Measurements from ENCODE around the gene LMTK2.

LMTK2 gene

DNA sequence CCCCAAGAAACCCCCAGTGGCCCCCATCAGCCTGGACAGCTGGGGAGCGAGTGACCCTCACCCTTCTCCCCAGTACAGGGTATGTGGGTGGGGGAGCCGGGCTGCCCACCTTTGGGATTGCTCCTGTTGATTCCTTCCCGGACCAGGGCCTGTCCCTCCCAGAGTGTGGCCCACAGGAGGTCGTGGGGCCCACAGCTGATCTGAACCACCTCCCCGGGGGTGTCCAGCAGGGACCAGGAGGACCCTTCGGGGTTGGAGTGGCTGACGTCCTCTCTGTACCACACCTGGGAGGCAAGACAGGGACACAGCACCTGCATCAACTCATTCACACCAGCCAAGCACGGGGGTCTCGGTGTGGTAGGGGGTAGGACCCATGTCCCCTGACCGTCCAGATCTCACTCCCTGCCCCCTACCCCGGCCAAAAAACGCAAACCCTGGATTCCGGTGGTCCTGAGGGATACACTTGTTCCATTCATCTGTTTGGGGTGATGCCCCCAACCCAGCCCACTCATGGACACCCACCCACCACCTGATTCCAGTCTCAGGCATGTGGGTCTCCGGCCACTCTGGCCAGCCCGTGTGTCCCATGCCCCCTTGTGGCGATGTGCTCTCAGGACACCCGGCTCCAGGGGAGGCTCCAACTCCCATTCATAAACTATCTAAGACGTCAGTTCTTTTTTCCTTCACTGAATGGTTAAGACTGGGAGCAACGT is 134.5 kb downstream of the LMTK2 start:
- no peak for DNase-seq

DNA sequence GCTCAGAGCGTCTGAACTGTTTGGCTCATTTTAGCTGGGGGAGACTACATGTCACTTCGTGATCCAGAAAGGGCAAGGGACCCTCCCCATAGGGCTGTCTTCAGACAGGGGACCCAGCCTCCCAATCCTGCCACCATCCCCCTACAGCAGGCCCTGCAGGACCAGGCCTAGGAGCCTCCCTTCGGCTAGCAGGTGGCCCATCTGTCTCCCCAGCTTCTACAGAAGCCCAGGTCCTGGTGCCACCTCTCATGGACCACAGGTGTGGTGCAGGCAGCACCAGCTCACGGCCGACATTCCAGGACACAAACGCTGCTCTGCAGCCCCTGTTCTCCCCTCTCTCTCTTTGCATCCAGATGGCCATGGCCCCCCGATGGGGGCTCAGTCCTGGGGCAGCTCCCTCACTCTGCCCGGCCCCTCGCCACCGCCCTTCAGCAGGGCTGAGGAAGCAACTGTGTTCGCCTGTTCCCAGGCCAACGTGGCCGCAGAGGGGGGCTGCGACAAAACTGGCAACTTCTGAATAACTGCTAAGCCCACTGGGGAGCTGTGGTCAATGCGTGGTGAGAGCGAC is 135.1 kb downstream of the LMTK2 start:
- DNase-seq, result no peak

DNA sequence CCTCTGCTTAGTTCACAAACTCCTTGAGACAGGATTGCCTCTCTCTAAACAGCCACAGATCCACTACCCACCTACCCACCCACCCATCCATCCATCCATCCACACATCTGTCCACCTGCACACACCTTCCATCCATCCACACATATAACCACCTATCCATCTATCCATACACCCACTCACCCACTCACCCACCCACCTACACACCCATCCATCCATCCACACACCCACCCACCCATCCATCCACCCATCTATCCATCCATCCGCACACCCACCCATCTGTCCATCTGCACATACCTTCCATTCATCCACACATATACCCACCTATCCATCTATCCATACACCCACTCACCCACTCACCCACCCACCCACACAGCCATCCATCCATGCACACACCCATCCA is 135.7 kb downstream of the LMTK2 start:
- DNase-seq, result no peak

DNA sequence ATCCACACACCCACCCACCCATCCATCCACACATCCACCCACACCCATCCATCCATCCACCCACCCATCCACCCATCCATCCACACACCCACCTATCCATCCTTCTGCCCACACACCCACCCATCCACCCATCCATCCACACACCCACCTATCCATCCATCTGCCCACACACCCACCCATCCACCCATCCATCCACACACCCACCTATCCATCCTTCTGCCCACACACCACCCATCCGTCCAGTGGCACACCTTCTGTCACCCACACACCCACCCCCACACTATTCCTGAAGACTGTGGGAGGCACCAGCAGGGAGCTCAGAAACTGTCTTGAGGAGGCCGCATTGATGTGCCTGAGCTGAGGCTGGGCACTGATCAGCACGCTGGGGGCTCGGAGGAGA is 136.3 kb downstream of the LMTK2 start:
- no peak for DNase-seq

DNA sequence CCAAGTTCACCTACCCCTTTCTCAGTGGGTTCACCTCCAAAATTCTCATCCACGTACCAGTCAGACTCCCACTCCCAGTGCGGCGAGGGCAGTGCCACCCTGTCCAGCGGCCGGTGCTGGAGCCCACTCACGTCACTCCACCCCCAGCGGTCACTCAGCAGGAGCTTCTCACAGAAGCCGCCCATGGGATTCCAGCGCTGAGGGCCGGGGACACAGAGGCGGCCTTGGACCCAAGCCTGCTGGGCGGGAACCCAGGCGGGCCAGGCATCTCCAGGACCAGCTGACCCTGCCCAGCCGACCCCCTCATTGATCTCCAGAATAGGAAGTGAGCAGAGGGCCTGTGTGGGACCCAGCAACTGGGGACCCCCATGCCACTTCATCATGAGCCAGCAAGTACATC is 138.2 kb downstream of the LMTK2 start:
- DNase-seq, result no peak

DNA sequence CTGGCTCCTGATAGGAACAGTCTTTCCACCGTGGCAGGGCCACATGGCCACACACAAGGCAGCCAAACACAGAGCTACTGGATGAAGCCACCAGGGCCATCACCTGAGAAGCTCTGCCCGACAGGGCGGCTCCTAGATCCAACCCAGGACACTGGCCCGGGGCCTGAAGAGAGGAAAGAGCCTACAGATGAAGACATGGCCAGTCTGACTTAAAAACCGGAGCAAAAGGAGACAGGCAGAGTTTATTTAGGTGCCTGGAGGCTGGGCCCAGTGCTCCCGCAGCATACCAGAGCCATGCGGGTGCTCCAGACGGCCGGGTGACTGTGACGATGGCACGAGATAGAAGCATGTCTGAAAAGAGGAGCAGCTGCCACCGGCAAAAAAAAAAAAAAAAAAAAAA is 141.5 kb downstream of the LMTK2 start:
- no peak for DNase-seq

DNA sequence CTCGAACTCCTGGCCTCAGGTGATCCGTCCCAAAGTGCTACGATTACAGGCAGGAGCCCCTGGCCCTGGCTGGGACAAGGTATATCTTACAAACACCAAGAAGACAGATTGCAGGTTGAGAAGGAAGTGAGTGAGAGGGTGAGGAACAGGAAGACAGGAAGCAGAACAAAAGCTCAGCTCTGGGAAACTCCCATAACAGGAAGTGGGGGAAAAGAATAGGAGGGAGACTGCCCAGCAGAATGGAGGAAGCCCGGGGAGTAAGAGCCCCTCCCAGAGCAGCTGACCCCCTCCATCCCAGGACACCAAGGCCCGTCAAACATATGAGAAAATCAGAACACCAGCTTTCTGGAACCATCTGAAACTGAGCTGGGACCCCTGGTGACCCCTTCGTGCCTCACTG is 142.4 kb downstream of the LMTK2 start:
- no peak for DNase-seq

DNA sequence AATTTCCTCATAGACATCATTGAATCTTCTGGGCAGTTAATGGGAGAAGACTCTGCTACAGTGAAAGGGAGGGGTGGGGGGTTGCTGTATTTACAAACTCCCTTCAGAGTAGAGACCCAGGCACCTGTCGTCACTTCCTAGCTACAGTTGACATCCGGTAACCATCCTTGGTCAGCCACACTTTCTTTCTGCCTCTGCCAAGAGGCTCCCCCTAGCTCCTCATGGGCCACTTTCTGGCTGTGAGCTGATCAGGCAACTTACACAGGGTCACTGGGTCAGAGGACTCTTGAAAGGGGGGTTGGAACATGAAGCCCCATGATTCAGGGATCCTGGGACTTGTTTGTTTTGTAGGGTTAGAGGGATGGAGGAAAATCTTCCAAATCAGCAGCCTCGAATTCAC is 144.1 kb downstream of the LMTK2 start:
- no peak for DNase-seq

DNA sequence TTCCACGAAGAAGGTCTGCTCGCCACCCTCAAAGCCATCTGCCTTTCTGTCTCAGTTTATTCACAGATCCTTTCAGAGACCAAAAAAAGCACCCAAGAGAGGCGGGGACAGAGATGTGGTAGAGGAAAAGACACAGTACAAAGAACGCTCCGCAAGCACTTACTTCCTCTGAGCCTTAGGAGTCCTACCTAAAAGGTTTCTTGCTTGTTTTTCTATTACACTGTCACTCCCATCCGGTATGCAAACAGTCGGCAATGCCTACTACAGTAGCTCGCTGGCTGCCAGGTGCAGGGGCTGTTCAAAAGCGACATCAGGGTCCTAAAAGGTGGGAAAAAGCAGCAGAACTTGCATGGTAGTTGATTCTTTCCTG is 144.6 kb downstream of the LMTK2 start:
- peak; percentile 71 for DNase-seq

DNA sequence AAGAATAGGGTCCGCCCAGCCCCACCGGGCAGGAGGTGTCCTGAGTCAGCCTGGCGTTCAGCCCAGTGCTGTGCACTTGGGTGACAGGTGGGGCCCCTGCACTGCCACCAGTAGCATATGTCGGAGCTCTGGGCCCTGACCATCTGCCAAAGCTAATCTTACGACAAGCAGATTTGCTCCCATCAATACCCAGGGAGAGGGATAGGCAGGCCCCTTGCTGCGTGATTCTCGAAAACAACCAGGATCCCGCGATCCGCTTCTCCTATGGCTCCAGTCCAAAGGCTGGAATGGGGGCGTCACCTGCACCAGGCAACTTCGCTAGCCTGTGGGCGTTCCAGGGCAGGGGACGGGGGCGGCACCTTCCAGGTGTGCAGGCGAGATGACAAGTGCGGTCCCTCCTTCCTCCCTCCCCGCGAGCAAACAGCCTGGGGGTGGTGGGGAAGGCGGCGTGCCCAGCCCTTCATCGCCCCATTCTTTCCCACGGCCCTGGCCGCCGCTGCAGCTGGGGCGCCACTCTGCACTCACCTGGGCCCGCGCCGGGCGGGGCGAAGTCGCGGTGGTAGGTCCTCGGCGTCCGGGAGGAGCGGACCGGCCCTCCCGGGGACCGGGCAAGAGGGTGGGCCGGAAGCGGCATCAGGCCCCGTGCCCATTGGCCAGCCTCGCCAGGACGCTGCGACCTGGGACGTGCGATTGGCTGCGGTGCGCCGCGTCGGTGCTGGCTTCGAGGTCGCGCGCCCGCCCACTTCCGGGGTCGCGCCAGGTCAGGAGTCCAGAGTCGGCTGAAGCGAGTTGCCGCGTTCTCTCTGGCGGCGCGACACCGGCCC is 145.2 kb downstream of the LMTK2 start, which contains the start of gene TECPR1:
Gene TECPR1 (minus strand): TSS at position 632 of the 824 bp plus-strand sequence. CDS start 6,086 bp downstream, outside the sequence.
- peak; percentile 74 for DNase-seq

DNA sequence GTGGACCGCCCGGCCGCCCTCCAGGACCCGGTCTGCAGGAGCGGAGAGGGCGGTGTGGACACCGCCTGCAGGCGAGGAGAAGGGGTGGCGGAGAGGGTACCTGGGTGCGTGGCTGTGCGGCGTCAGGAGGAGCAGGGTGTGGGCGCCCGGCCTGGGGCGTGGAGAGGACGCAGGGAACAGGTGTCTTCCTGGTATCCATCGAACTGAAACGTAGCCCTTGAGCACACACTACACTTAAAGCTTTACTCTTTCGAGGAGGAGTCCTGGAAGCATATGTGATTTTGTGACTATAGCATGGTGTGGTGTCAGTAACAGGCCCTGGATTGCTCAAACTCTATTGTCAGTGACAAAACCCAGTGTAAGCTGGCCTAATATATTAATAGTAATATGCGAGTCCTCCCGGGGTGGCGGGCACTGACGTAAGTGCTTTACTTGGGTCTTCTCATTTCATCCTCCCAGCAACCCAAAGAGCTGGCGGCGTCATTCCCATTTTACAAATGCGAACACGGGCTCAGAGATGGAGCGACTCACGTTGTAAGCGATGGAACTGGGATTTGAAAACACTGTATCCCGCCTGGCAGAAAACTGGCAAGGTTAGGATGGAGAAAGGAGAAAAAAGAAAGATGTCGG is 145.9 kb downstream of the LMTK2 start:
- DNase-seq, result no peak

DNA sequence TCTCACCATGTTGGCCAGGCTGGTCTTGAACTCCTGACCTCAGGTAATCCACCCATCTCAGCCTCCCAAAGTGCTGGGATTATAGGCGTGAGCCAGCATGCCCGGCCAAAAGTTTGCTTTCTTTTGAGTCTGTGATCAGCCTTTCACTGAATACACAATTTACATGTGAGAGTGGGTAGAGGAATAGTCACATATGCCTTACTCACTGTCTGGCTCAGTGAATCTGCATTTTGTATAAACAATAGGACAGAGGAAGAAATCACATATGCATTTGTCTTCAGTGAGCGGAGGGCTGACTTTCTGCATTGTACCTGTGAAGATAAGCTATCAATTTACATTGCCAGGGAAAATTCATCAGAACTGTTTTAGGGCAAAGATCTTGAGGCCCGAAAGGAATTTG is 147.9 kb downstream of the LMTK2 start:
- DNase-seq, result no peak

DNA sequence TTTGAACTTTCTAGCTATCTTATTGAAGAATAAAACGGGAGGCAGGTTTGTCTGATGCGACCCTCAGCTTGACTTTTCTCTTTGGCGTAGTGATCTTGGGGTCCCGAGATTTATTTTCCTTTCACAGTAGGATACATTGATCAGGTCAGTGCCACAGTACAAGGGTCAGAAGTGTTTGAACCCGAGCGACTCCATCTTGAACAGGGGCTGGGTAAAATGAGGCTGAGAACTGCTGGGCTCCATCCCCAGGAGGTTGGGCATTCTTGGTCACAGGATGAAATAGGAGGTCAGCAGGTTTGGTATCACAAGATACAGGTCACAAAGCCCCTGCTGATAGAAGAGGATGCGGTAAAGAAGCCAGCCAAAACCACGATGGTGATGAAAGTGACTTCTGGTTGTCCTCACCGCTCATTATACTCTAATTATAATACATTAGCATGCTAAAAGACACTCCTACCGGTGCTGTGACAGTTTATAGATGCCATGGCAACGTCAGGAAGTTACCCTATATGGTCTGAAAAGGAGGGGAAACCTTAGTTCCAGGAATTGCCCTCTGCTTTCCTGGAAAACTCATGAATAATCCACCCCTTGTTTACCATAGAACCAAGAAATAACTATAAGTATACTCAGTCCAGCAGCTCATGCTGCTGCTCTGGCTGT is 148.4 kb downstream of the LMTK2 start:
- no peak for DNase-seq

DNA sequence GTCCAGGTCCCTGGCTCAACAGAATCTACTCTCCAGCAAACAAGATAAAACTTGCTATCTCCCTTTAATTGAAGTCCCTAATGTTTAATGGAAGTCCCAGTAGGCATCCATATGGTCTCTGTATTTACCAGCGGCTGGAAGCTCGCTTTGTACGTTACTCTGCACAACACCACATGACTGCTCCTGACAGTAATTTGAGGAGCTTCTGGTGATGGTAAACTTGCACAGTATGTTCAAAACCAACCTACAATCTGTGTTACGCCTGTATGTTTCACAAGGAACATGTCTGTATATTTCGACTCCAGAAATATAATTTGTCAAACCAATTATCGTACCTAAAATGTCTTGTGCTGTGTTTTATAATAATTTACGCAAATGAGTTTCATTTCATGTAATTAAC is 149.8 kb downstream of the LMTK2 start:
- no peak for DNase-seq

DNA sequence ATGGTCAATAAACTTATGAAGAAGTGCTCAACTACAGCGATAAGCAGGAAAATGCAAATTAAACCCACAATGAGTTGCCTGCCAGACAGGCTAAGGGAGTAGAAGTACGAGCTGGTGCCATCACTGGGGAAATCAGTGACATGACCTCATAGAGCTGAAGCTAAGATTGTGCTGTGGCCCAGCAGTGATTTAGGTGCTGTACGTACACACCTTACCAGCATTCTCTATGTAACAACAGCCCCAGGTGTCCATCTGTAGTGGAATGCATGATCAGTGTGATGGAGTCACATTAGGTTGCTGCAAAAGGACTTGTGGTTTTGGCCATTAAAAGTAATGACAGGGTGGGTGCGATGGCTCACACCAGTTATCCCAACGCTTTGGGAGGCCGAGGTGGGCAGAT is 151.0 kb downstream of the LMTK2 start:
- no peak for DNase-seq
